HG03558 (cell line): ENCODE data around the gene NR3C2.

ENCODE experiments used
- ATAC-seq: cut with Tn5 transposase; IDR thresholded peaks from one replicate; pipeline ENCODE4 v1.9.1; 2021; ENCODE audit warnings: moderate number of reproducible peaks; ENCODE audit not compliant: unreplicated experiment; ENCODE audit errors: extremely low read depth

NR3C2 gene

DNA sequence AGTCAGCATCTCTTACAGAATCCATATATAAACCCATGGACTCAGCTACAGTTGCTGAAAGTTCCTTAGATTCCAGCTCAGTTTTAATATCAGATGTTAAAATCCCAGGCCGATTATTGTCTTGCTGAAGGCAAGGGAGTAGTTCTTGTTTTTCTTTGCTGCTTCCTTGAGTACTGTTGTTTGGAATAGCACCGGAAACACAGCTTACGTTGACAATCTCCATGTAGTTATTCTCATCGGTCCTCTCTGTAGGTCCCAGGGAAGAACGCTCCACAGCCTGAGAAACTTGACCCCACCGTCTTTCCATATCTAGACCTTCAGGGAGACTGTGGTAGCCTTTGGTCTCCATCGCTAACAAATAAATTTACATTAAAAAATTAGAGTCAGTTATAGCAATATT, 5.7 kb downstream of the NR3C2 start:
- no peak for ATAC-seq

DNA sequence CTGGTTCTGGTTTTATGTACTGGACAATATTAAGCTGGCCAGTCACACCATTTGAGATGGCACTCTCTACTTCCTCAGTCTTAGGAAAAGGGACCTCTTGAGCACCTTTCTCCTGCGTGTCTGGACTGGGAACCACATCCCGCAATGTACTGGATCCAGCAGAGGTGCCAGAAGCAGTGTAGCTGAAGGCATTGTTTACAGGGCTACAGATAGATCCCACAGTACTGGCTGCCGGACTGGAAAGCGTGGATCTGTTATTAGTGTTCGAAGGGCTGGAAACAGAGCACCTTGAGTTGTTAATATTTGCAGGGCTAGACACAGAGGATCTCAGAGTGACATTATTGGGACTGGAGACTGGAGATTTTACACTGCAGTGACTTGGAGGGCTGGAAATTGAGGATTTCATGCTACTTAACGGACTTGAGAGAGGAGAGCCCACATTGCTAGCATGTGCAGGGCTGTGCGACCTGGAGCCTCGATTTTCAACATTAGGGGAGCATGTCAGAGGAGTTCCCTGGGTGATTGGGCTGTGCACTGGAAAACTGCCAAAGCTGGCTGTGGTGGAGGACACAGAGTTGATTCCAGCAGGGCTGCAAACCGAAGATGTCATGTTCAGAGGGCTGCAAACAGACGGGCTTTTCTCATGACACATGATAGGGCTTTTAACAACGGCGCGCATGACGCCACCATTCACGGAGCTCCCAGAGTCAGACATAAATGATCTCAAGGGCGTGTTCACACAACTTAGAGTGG, 6.4 kb downstream of the NR3C2 start:
- ATAC-seq, result no peak

DNA sequence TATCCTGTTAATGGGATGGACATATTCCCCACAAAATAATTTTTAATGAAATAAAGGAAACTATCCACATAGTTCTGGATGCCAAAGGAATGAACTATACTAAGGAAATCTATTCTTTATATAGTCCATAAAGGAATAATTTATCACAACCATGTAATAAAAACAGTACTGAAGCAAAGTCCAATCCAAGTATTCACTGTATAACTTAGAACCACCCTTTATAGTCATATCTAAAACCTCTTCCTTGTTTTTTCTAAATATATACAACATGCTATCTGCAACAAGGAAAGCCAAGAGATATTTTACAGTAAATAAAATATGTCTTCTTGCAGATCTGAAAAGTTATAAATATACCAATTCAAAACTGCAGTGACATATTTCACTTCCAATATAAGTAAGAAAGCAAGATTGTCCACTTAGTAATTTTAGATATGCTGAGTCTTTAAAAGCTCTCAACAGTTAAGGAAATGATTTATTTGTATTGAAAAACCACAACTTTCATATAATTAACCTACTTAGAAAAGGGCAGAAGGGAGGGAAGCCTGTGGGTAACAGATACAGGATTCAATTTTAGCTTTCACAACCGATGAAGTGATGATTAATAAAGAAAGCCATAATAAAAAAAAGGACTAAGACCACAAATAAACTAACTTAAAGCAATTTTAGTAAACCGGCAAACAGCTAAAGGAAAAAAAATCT, 8.0 kb downstream of the NR3C2 start:
- no peak for ATAC-seq

DNA sequence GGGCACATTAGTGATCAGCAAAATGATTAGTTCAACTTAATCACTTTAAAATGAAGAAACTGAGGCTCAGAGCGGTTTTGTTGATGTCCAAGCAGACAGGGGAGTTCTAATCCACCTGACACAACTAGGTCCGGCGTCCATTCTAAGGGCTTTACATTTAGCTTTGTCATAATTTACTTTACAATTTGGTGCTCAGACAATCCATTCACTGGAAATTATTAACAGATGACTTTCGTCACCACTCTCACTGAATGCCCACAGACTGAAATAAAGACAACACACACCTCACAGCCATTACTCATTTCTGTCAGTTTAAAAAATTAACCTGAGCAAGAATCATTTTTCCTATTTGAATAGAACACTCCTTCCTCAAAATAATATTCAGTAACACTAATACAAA, 10.8 kb downstream of the NR3C2 start:
- no peak for ATAC-seq

DNA sequence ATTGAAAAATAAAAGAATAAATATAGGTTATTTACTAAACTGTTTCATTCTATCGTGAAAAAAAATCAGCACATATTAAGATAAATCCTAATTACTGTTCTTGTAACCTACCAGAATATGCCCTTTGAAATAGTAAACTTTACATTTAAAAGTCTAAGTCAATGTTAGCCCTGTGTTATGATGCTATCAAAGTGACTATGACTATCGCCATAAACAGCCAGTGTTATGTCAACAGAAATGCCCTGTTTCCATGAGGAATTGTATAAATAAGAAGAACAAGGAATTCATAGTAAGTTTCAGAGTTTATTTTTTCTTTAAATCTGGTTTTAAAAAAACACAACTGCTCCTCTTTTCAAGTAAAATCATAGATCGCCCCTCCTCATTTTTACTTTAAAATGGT, 11.4 kb downstream of the NR3C2 start:
- ATAC-seq, result no peak

DNA sequence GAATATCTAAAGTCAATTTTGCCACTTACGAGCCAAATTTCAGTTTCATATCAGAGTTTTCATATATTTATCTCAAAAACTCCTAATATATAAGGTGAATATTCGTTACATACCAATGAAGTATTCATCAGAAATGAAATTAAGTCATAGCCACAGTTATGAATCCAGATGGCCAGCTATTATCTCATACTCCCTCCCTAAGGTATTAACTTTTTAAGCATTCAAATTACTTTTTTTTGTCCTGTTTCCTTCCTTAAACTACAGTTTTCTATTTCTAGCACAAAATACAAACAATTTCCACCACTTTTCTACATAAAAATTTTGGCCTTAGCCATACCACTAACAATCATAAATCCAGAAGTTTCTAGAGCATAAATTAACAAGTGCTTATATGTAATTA, 13.0 kb downstream of the NR3C2 start:
- ATAC-seq, result no peak

DNA sequence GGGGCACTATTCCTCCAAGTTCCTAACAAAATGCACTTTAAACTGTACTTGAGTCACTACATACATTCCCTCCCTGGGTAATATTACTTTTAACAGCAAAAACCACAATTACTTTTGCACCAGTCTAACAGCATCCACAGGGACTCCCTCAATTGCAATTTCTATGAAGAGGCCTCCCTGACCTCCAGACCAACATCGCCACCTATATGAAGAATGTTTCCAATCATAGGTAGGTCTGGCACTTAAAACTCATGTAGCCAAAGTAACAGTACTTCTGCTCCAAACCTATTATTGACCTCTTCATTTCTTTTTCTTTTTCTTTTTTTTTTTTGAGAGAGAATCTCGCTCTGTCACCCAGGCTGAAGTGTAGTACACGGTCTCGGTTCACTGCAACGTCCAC, 15.6 kb downstream of the NR3C2 start:
- no peak for ATAC-seq

DNA sequence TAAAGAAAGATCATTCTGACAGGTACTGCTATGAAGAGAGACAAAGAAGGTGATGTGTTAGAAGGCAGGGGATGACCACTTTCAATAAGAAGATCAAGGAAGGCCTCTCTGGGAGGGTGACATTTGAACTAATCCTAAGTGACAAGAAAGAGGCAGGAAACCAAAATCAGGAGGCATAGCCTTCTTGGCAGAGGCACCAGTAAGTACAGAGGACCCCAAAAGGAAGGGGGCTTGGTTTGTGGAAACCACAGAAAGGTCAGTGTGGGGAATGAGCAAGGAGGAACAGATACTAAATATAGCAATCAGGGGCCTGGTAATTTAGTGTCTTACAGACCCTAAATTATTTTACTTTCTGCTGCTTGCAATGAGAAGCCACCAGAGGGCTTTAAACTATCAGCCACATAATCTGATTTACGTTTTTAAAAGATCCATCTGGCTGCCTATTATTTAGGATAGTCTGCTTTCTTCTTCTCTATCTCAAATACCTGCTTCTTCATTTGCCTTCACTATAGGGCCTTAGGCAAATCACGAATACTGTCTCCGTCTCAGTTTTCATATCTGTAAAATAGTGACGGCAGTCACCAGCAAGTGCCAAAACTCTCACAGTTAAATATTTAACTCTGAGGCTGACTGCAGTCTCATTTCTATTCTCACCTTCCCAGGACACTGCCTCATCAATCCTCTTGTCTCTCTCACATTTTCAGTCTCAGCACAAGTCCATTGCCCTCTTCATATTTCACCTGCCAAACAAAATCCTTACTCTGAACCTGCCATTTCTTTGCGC, 16.7 kb downstream of the NR3C2 start:
- no peak for ATAC-seq

DNA sequence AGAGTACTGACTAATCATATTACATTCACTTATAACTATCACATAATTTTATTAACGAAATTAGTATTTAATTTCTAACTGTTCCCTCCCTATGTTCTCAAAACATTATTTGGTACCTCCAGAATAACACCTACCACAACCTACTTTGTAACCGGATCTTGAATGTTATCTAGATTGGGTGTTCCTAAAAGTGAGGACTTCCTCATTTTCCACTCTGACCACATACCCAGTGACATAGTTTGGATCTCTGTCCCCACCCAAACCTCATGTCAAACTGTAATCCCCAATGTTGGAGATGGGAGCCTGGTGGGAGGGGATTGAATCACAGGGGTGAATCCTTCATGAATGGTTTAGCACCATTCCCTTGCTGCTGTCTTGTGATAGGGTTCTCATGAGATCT, 21.8 kb downstream of the NR3C2 start:
- ATAC-seq, result no peak

DNA sequence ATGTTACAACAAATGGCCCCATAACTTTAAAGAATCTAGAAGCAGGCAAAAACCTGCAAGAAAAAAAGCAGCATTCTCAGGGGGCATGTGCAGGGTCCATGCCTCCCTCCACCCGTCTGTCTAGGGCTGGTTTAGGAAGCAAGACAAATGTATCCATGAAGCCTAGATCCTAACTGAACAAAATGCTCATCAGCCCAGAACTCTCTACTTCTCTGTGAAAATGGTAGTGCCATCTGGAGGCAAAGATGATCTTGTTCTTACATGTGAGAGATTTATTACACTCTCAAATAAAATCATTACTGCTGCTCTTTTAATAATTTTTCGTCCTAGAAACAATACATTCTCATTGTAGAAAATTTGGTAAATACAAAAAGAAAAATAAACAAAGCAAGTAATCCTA, 26.7 kb downstream of the NR3C2 start:
- ATAC-seq, result no peak

DNA sequence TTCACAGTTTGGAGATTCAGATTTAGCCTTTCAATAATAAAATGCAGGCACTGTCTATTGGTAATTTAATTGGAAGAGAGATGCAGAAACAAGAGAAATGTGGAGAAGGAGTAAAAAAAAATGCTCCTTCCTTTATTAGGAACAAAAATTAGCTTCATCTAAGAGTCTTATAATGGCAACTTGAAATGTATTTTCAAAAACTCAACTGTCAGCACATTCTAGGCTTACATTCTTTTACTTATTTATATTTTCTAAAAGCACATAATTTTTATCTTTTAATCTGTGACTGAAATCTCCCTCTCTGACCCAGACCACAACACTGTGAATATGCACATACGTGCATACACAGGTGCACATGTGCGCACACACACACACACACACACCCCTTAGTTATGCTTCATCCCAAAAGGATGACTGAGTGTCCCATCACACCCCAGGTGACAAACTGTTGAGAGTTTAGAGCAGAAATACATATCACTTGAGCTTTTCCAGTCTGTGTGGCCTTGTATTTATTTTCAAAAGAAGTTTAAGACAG, 29.7 kb downstream of the NR3C2 start:
- no peak for ATAC-seq

DNA sequence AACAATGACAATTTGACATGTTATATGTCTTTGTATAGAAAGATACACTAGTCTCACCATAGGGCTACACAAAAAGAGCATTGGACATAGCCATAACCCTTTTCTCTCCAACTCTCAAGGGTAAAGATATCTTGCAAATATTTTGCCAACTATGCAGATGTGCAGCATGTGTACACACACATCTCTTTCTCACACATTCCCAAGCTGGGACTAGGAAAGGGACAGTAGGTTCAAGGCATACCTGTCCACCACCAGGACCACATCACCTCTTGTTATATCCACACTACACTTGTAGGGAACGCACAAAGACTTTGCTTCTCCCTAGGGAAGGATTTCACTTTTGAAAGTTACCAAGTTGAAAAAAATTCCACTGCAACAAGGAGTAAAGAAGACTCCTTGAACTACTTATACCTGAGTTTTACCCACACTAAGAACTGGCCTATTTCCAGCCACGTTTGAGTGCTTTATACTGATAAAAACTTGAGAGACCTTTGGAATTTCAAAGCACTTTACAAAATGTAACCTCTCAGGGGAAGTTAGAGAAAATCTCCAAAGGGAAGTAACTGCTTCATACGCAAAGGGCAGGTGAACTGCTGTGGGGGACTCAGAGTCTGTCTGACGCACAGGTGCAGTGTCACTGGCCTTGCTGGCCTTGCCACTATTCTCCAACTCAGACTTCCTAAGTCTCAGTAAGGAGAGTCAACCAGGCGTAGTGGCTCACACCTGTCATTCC, 36.9 kb downstream of the NR3C2 start:
- no peak for ATAC-seq

DNA sequence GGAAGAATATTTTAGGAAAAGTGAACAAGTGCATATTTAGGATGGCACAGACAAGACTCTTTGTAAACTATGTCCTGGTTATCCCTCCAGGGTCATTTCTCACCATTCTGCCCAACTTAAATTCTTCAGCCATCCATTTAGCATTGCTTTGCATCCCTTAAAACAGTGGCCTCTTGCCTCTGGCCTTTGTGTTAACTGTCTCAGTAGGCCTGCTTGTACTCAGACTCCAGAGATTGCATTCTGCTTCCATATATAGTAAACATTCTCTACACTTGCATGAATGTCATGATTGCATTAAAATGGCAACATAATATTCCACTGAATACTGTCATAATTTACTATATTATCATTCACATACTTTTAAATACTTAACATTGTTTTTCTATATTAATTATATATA, 43.2 kb downstream of the NR3C2 start:
- no peak for ATAC-seq

DNA sequence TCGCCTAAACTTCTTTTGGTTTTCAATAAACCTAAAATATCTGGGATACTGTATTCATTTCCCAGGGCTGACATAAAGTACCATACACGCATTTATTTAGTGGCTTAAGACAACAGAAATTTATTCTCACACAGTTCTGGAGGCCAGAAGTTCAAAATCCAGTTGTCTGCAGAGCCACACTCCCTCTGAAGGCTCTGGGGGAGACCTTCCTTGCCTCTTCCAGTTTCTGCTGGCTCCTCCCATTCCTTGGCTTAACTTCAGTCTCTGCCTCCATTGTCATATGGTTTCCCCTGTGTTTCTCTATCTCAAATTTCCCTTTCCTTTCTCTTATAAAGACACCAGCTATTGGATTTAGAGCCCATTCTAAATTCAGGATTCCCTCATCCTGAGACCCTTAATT, 44.4 kb downstream of the NR3C2 start:
- ATAC-seq, result no peak

DNA sequence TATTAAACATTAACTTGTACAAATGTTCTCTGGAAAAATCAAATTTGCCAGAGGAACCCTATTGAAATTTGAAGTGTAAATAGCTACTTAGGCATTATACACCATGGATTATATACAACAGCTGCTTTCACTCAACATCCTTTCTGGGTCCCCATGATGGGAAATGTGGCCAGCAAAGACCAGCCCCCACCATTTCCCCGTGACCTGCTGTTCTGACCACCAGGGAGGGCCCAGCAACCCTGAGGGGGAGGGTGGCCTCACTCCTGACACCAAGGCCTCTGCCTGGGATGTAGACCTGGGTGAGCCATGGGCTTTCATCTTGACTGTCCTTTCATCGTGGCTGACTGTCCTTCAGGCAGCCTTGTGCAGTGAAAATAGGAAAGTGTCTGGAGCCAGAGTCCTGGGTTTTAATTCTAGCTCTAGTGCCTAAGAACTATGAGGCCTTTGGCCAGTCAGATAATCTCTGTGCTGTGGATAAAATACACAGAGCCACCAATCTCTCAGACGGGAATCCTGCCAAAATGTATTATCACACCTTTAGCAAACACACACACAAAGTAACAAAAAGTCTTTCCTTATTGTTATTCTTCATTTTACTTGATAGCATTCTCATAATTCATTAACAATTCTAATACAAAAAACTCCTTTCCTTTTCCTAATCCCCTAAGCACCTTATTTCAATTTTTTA, 45.1 kb downstream of the NR3C2 start:
- ATAC-seq, result no peak

DNA sequence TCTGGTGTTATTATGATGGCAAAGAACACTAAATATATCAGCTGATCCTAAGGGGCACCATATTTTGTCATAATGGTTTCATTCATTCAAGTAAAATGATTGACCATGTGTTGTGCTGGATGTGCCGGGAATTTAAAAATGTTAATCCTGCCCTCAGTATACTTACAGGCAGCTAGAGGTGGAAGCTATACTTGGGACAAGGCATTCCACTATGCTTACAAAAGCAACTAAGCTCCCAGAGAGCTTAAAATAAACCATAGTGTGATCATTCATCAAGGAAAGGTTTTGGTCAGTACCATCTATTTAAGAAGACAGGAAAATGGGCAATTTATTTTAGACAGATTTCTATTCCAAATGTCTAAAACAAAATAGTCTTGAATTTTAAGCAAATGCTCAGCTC, 46.4 kb downstream of the NR3C2 start:
- no peak for ATAC-seq

DNA sequence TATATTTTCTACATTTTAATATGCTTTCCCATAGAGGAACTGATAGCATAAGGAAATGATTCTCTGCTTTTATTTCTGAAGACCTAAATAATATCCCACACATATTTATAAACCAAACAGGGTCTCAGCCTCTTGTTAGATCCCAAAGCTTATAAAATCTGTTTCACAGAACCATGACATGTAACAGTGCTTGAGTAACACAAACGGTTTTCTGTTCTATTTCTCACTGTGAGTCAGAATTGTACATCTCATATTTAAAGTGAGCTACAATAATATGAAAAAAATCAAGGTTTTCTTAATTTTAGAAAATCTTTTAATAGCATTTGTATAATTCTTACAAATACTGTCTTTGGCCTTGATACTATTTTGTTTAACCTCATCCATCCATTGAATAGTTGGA, 51.2 kb downstream of the NR3C2 start:
- ATAC-seq, result no peak

DNA sequence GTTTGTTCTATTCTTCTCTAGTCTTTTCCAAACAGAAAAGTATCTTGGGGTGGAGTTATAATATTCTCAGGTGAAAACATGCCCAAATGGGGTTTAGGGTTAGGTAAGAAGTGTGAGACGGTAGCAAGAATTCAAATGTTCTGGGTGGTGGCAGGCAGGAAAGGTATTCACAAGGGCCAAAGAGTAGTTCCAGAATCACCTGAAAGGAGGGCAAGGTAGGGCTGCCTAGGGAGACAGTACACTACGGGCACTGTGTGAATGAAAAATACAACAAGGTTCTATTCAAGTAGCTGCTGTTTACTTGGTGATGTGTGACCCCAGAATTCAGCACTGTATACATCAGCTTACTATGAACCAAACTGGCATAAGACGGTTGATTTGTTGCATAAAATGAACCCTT, 51.9 kb downstream of the NR3C2 start:
- no peak for ATAC-seq

DNA sequence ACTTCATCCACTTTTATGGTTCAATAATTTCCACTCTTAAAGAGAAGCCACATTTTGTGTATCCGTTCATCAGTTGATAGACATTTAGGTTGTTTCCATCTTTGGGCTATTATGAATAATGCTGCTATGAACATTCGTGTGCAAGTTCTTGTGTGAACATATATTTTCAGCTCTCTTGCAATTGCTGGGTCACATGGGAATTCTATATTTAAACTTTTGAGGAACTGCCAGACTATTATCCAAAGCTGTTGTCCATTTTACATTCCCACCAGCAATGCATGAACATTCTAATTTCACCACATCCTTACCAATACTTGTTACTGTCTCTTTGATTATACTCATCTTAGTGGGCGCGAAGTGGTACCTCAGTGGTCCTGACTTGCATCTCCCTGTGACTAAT, 61.9 kb downstream of the NR3C2 start:
- no peak for ATAC-seq

DNA sequence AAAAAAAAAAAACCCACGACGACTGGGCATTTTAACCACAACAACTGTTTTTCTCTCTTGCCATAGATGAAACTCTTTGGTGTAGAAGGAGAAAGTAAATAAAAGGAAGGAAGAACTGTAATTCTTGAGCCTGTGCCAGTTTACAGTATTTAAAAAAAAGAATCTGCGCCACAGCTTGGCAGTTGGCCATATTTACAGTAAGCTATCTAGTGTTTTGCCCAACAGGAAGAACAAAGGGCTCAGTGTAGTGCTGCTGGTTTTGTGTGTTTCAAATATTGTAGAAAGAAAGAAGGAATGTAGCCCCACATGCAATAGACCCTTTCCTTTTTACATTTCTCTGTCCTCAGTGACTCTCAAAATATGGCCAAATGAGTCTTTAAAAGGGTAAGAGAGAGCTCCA, 66.1 kb downstream of the NR3C2 start:
- ATAC-seq, result no peak
